Neural cell (in vitro differentiated cells): ENCODE results near the gene GABRB2. TPM values are rescaled to one million over a fixed set of nuclear protein-coding genes. Genes with fewer than 3 reads are reported as not detected.

ENCODE experiments used
- H2AFZ ChIP-seq: fragments of 200-600, 300-800 bp; sonication (generic), shearing (Covaris generic); 2 replicates; pipeline ENCODE4 v1.6.0; 2014; ENCODE audit warnings: low read depth, mild to moderate bottlenecking, antibody characterized with exemption, low read length, moderate library complexity
- H3F3A ChIP-seq: fragments of 200-600 bp; shearing (Covaris generic); 2 replicates; pipeline ENCODE4 v1.6.1; 2016; ENCODE audit warnings: mild to moderate bottlenecking, moderate library complexity, mixed read lengths, antibody characterized with exemption, low read length; ENCODE audit not compliant: insufficient read depth, poor library complexity, severe bottlenecking
- H3K27ac ChIP-seq: fragments of 200-600, 300-800 bp; sonication (generic), shearing (Covaris generic); 2 replicates; pipeline ENCODE4 v1.5.1; 2014; ENCODE audit warnings: mild to moderate bottlenecking, low read length, moderate library complexity
- H3K27me3 ChIP-seq: fragments of 300-800, 200-600 bp; sonication (generic), shearing (Covaris generic); 2 replicates; pipeline ENCODE4 v1.6.0; 2014; ENCODE audit warnings: mild to moderate bottlenecking, low read depth, low read length, moderate library complexity; ENCODE audit not compliant: insufficient read depth
- H3K36me3 ChIP-seq: fragments of 300-800, 200-600 bp; sonication (generic), shearing (Covaris generic); 2 replicates; pipeline ENCODE4 v1.5.1; 2014; ENCODE audit warnings: mild to moderate bottlenecking, antibody characterized with exemption, low read length, moderate library complexity; ENCODE audit not compliant: insufficient read depth
- H3K4me2 ChIP-seq: fragments of 300-800, 200-600 bp; sonication (generic), shearing (Covaris generic); 2 replicates; pipeline ENCODE4 v1.6.0; 2014; ENCODE audit warnings: mild to moderate bottlenecking, low read length
- H3K4me3 ChIP-seq: fragments of 300-800, 200-600 bp; sonication (generic), shearing (Covaris generic); 2 replicates; pipeline ENCODE4 v1.5.1; 2014; ENCODE audit warnings: mild to moderate bottlenecking, low read length, moderate library complexity
- H3K79me2 ChIP-seq: fragments of 200-600 bp; shearing (Covaris generic); replicated peaks from 2 replicates; pipeline ENCODE4 v1.6.0; 2014; ENCODE audit warnings: mild to moderate bottlenecking, low read length, moderate library complexity; ENCODE audit not compliant: insufficient read depth
- H3K9ac ChIP-seq: fragments of 300-800, 200-600 bp; sonication (generic), shearing (Covaris generic); 2 replicates; pipeline ENCODE4 v1.6.1; 2016; ENCODE audit warnings: mild to moderate bottlenecking, low read length, mixed read lengths
- H3K9me2 ChIP-seq: fragments of 200-600 bp; shearing (Covaris generic); 2 replicates; pipeline ENCODE4 v1.6.1; 2016; ENCODE audit warnings: mild to moderate bottlenecking, low read length, mixed read lengths; ENCODE audit not compliant: insufficient read depth
- H3K9me3 ChIP-seq: fragments of 200-600, 300-800 bp; sonication (generic), shearing (Covaris generic); 2 replicates; pipeline ENCODE4 v1.6.1; 2016; ENCODE audit warnings: mild to moderate bottlenecking, mixed run types, low read length, moderate library complexity, mixed read lengths
- H4K20me1 ChIP-seq: fragments of 200-600 bp; shearing (Covaris generic); 2 replicates; pipeline ENCODE4 v1.6.1; 2016; ENCODE audit warnings: mild to moderate bottlenecking, mixed run types; ENCODE audit not compliant: insufficient read depth
- EP300 ChIP-seq: fragments of 450-650 bp; conservative IDR thresholded peaks from 2 replicates; pipeline ENCODE4 v1.6.1; 2014; ENCODE audit warnings: antibody characterized with exemption, mild to moderate bottlenecking, moderate library complexity; ENCODE audit not compliant: poor library complexity, severe bottlenecking
- EZH2 ChIP-seq: fragments of 200-600, 300-800 bp; shearing (Covaris generic), sonication (generic); IDR thresholded peaks from 2 replicates; pipeline ENCODE4 v1.6.1; 2014; ENCODE audit warnings: antibody characterized with exemption, low read length, borderline replicate concordance, mild to moderate bottlenecking; ENCODE audit not compliant: insufficient read depth, poor library complexity, severe bottlenecking
- MXI1 ChIP-seq: fragments of 450-650 bp; conservative IDR thresholded peaks from 2 replicates; pipeline ENCODE4 v1.6.1; 2014; ENCODE audit warnings: antibody characterized with exemption, mild to moderate bottlenecking; ENCODE audit not compliant: poor library complexity, severe bottlenecking
- POLR2AphosphoS5 ChIP-seq: IDR thresholded peaks from 2 replicates; pipeline ENCODE4 v1.6.1; 2012
- RAD21 ChIP-seq: fragments of 450-650 bp; conservative IDR thresholded peaks from 2 replicates; pipeline ENCODE4 v1.6.1; 2014; ENCODE audit warnings: antibody characterized with exemption, mild to moderate bottlenecking, moderate library complexity
- SMC3 ChIP-seq: fragments of 450-650 bp; conservative IDR thresholded peaks from 2 replicates; pipeline ENCODE4 v1.6.1; 2014; ENCODE audit warnings: antibody characterized with exemption, mild to moderate bottlenecking, moderate library complexity; ENCODE audit not compliant: poor library complexity
- TAF1 ChIP-seq: IDR thresholded peaks from 2 replicates; pipeline ENCODE4 v1.6.1; 2012; ENCODE audit warnings: low read depth
- polyA plus RNA-seq: library from polyadenylated mRNA; depleted of rRNA; stranded (reverse); fragments of >200 nt; gene quantifications from 2 replicates; pipeline ENCODE4 v1.2.3, GENCODE V29; 2014
- TF ChIP-seq, protein P1 (sequence below): fragments of 450-650 bp; IDR thresholded peaks from 2 replicates; pipeline ENCODE4 v1.5.1; 2014; ENCODE audit warnings: antibody characterized with exemption, mild to moderate bottlenecking, moderate library complexity; ENCODE audit not compliant: poor library complexity, severe bottlenecking
- TF ChIP-seq, protein P2 (sequence below): IDR thresholded peaks from 2 replicates; pipeline ENCODE4 v1.6.1; 2012; ENCODE audit warnings: borderline replicate concordance

The GABRB2 gene
- polyA plus RNA-seq, 1 donor from 2014 or later: 106 TPM

GRCh38 chr5:161460741-161461140, 85.8 kb downstream of the GABRB2 start:
- no peaks in the 10 kb centered on the region for H3K9me2 ChIP-seq
- H2AFZ ChIP-seq: no peak overlapping the region
- no peak for TF ChIP-seq EZH2
- TF ChIP-seq, protein P1, sequence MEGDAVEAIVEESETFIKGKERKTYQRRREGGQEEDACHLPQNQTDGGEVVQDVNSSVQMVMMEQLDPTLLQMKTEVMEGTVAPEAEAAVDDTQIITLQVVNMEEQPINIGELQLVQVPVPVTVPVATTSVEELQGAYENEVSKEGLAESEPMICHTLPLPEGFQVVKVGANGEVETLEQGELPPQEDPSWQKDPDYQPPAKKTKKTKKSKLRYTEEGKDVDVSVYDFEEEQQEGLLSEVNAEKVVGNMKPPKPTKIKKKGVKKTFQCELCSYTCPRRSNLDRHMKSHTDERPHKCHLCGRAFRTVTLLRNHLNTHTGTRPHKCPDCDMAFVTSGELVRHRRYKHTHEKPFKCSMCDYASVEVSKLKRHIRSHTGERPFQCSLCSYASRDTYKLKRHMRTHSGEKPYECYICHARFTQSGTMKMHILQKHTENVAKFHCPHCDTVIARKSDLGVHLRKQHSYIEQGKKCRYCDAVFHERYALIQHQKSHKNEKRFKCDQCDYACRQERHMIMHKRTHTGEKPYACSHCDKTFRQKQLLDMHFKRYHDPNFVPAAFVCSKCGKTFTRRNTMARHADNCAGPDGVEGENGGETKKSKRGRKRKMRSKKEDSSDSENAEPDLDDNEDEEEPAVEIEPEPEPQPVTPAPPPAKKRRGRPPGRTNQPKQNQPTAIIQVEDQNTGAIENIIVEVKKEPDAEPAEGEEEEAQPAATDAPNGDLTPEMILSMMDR: no peak
- no peak for TF ChIP-seq TAF1
- no peaks in the 10 kb centered on the region for H3K27me3 ChIP-seq
- no peak overlapping the region for H3K27ac ChIP-seq
- H3F3A ChIP-seq: no peaks in the 10 kb centered on the region
- no peaks in the 10 kb centered on the region for H4K20me1 ChIP-seq
- no peaks in the 10 kb centered on the region for H3K79me2 ChIP-seq
- H3K9me3 ChIP-seq: no peaks in the 10 kb centered on the region
- H3K36me3 ChIP-seq: no peaks in the 10 kb centered on the region
- no peak overlapping the region for H3K9ac ChIP-seq
- H3K4me3 ChIP-seq: no peak overlapping the region
- H3K4me2 ChIP-seq: no peak overlapping the region

DNA sequence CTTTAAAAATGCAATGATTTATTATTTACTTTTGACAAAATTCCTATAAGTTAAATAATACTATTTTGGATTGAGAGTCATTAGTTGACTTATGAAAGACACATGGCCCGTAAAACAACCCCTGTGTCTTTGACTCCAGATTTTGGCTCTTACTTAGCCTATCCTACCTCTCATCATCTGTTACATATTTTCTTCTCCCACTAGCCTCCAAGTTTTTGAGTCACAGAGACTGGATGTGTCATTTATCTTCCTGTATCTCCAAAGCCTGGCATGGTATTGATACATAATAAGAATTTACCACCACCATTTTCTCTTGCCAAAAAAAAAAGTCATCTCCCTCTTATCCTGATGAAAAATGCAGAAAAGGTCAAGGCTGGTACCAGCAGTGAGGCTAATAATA, 99.9 kb downstream of the GABRB2 start:
- Histone ChIP-seq H3K27ac (no peak overlapping the region), H3K79me2 (no peaks in the 10 kb centered on the region)
- TF ChIP-seq RAD21: no peak
- TF ChIP-seq TAF1: no peak
- TF ChIP-seq, protein P2, sequence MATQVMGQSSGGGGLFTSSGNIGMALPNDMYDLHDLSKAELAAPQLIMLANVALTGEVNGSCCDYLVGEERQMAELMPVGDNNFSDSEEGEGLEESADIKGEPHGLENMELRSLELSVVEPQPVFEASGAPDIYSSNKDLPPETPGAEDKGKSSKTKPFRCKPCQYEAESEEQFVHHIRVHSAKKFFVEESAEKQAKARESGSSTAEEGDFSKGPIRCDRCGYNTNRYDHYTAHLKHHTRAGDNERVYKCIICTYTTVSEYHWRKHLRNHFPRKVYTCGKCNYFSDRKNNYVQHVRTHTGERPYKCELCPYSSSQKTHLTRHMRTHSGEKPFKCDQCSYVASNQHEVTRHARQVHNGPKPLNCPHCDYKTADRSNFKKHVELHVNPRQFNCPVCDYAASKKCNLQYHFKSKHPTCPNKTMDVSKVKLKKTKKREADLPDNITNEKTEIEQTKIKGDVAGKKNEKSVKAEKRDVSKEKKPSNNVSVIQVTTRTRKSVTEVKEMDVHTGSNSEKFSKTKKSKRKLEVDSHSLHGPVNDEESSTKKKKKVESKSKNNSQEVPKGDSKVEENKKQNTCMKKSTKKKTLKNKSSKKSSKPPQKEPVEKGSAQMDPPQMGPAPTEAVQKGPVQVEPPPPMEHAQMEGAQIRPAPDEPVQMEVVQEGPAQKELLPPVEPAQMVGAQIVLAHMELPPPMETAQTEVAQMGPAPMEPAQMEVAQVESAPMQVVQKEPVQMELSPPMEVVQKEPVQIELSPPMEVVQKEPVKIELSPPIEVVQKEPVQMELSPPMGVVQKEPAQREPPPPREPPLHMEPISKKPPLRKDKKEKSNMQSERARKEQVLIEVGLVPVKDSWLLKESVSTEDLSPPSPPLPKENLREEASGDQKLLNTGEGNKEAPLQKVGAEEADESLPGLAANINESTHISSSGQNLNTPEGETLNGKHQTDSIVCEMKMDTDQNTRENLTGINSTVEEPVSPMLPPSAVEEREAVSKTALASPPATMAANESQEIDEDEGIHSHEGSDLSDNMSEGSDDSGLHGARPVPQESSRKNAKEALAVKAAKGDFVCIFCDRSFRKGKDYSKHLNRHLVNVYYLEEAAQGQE: no peak
- no peak for TF ChIP-seq MXI1
- no peak for TF ChIP-seq POLR2AphosphoS5
- TF ChIP-seq, protein P1: no peak
- TF ChIP-seq EP300: no peak
- TF ChIP-seq SMC3: no peak
- no peak for TF ChIP-seq EZH2

More for the DNA sequence above, 99.9 kb downstream of the GABRB2 start:
- peaks cover 7% of the 10 kb centered on the region for H3F3A ChIP-seq
- H3K9me3 ChIP-seq: no peaks in the 10 kb centered on the region
- no peaks in the 10 kb centered on the region for H3K27me3 ChIP-seq
- no peak overlapping the region for H3K4me2 ChIP-seq
- H3K9ac ChIP-seq: no peak overlapping the region
- no peak overlapping the region for H3K4me3 ChIP-seq
- no peaks in the 10 kb centered on the region for H3K9me2 ChIP-seq
- H3K36me3 ChIP-seq: no peaks in the 10 kb centered on the region
- no peaks in the 10 kb centered on the region for H4K20me1 ChIP-seq
- H2AFZ ChIP-seq: no peak overlapping the region
